Measurements from ENCODE around the gene IGFBP7.
A peak's percentile ranks its signal among the peaks of the same experiment; 100 is the strongest.

The IGFBP7 gene

GRCh38 chr4:57089549-57089948, 20.6 kb downstream of the IGFBP7 start:
- no peak overlapping the region for H3K27ac ChIP-seq
- CTCF ChIA-PET, result no interaction called here
- no peak for DNase-seq (ENCODE audit: low spot score)
- TF ChIP-seq, protein P1, sequence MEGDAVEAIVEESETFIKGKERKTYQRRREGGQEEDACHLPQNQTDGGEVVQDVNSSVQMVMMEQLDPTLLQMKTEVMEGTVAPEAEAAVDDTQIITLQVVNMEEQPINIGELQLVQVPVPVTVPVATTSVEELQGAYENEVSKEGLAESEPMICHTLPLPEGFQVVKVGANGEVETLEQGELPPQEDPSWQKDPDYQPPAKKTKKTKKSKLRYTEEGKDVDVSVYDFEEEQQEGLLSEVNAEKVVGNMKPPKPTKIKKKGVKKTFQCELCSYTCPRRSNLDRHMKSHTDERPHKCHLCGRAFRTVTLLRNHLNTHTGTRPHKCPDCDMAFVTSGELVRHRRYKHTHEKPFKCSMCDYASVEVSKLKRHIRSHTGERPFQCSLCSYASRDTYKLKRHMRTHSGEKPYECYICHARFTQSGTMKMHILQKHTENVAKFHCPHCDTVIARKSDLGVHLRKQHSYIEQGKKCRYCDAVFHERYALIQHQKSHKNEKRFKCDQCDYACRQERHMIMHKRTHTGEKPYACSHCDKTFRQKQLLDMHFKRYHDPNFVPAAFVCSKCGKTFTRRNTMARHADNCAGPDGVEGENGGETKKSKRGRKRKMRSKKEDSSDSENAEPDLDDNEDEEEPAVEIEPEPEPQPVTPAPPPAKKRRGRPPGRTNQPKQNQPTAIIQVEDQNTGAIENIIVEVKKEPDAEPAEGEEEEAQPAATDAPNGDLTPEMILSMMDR (conservative IDR thresholded peaks at IDR 0.05; ENCODE audit: low read depth), result no peak
- POLR2A ChIA-PET (ENCODE audit: low non-redundant PET), result interaction anchor here (0.7 kb wide), 1 partner anchor 11 kb away, joined by 3 read pairs; no protein-coding TSS in a partner anchor

GRCh38 chr4:57086031-57086723, 24.0 kb downstream of the IGFBP7 start:
- CTCF ChIA-PET, result no interaction called here
- no peak for DNase-seq (ENCODE audit: low spot score)
- POLR2A ChIA-PET (ENCODE audit: low non-redundant PET), result no interaction called here
- TF ChIP-seq, protein P1 (conservative IDR thresholded peaks at IDR 0.05; ENCODE audit: low read depth), result no peak
- no peak overlapping the region for H3K27ac ChIP-seq

DNA sequence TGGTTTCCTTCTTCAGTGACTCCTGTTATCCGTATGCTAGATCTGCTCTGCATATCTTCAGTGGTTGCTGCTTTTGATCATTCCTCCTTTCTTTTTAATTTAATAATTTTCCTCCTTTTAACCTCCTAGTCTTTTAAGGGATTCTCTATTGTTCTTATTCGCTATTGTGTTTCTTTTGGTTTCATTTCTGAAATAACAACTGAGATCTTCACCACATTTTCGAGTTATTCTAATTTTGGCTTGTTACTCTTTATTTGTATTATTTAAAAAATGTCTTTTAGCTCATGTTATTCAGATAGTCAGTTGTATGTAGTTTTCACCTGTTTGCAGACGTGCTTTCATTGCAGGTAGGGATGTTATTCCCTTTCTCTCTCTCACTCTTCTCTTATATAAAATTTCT, 24.9 kb downstream of the IGFBP7 start:
- no peak for DNase-seq (ENCODE audit: low spot score)
- H3K27ac ChIP-seq, result no peak overlapping the region
- TF ChIP-seq, protein P1 (conservative IDR thresholded peaks at IDR 0.05; ENCODE audit: low read depth), result no peak
- ChIA-PET CTCF (no interaction called here), POLR2A (ENCODE audit: low non-redundant PET) (no interaction called here)

DNA sequence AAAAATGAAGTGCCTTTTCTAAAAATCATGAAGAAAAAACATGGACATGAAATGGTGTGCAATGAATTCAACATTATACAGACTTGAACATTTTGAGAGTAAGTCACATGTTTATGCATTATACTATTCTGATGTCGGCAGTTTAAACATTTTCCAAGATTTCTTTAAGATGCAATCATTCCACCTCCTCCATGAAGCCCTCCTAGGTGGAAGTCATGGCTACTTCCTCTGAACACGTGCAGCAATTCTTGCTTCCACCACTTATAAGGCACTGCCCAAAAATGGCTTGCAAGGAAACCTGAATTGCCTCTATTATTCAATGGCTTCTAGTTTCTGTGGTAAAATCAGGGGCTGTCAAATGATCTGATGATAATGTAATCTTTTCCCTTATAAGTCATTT, 25.8 kb downstream of the IGFBP7 start:
- no peak overlapping the region for H3K27ac ChIP-seq
- ChIA-PET POLR2A (ENCODE audit: low non-redundant PET) (no interaction called here), CTCF (no interaction called here)
- no peak for DNase-seq (ENCODE audit: low spot score)
- TF ChIP-seq, protein P1 (conservative IDR thresholded peaks at IDR 0.05; ENCODE audit: low read depth), result no peak

GRCh38 chr4:57083090-57083489, 27.1 kb downstream of the IGFBP7 start:
- POLR2A ChIA-PET (ENCODE audit: low non-redundant PET), result no interaction called here

DNA sequence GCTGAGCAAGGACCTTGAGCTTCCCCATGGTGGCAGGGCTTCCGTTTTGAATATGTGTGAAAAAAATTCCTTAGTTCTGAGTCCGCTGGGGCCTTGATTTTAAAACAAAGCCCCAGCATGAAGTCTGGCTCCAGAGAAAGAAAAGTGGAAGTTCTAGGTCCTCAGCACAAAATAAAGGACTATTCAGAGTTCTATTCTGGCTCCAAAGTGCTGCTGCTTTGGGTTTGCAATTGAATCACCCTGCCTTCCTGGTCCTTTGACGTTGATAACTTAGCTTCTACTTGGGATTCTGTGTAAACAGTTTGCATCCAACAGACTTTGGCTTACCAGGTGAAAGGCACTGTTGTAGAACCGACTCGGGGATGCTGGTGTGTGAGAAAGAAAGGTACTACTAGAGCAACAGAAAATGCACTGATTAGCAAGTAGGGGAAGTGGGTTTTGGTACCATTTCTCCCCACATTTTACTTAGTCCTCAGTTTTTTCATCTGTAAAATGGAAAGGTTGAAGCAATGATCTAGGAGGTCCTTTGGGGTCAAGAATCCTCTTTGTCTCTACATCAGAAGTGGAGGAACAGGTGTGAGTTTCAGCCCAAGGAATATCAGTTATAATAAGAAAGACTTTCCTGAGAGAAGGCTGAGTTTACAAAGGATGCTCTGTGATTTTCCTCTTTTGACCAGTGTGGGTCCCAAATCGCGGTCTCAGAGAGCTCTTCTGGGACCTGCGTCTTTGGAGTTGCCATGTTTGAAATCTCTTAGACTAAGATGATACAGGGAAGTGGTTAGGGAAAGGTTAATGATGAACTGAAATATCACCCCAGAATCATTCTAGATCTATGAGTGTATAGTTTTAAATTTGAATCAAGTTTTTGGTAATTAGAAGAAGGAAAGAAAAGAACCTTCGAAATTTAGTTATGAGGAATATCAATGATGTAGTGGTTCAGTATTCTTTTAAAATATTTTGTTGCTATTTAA, 28.2 kb downstream of the IGFBP7 start:
- TF ChIP-seq, protein P1 (conservative IDR thresholded peaks at IDR 0.05; ENCODE audit: low read depth), result no peak
- CTCF ChIA-PET, result interaction anchor here (0.7 kb wide), 1 partner anchor 16 kb away, joined by 3 read pairs; no protein-coding TSS in a partner anchor
- POLR2A ChIA-PET (ENCODE audit: low non-redundant PET), result interaction anchor here (0.7 kb wide), 1 partner anchor 19 kb away, joined by 3 read pairs; no protein-coding TSS in a partner anchor
- DNase-seq (ENCODE audit: low spot score), result no peak
- peak overlapping the region; percentile 95 for H3K27ac ChIP-seq

More at GRCh38 chr4:57083090-57083489, 27.1 kb downstream of the IGFBP7 start:
- H3K27ac ChIP-seq, result no peak overlapping the region
- TF ChIP-seq, protein P1 (conservative IDR thresholded peaks at IDR 0.05; ENCODE audit: low read depth), result no peak
- CTCF ChIA-PET, result interaction anchor here (0.5 kb wide), 1 partner anchor 28 kb away, joined by 4 read pairs; no protein-coding TSS in a partner anchor
- DNase-seq (ENCODE audit: low spot score), result no peak
